Activated T-cell treated with anti-CD3 and anti-CD28 coated beads, Interleukin-2, amount 50 U/mL, for 4 hours (primary cell): Measurements from ENCODE around the gene FTO. TPM values are rescaled to one million over a fixed set of nuclear protein-coding genes. Genes with fewer than 3 reads are reported as not detected.

ENCODE experiments used
- ATAC-seq, 2 donors: fragments of 200-7000 bp; cut with Tn5 transposase; one replicate each; pipeline ENCODE4 v1.10.0; 2021
- DNase-seq: peaks from one replicate; pipeline ENCODE4 v3.0.0-alpha.2; 2020
- H3K27me3 Mint-ChIP-seq: one replicate; pipeline ENCODE4 v1.8.0; 2021; ENCODE audit warnings: low read depth, mixed read lengths
- H3K36me3 Mint-ChIP-seq: one replicate; pipeline ENCODE4 v1.8.0; 2022; ENCODE audit warnings: mixed read lengths; ENCODE audit not compliant: insufficient read depth
- H3K4me1 Mint-ChIP-seq: one replicate; pipeline ENCODE4 v1.8.0; 2021; ENCODE audit warnings: low read depth, mixed read lengths
- H3K4me3 Mint-ChIP-seq: one replicate; pipeline ENCODE4 v1.8.0; 2021; ENCODE audit warnings: mild to moderate bottlenecking, moderate library complexity, mixed read lengths
- H3K9me3 Mint-ChIP-seq: one replicate; pipeline ENCODE4 v1.8.0; 2021; ENCODE audit warnings: mixed read lengths
- total RNA-seq, 3 donors: library from RNA; stranded (reverse); gene quantifications; one replicate each; pipeline ENCODE4 v1.2.1, GENCODE V29; 2021

The FTO gene
- total RNA-seq, 3 donors from 2014 or later: 41.3 to 47.8 (median 43.1) TPM

DNA sequence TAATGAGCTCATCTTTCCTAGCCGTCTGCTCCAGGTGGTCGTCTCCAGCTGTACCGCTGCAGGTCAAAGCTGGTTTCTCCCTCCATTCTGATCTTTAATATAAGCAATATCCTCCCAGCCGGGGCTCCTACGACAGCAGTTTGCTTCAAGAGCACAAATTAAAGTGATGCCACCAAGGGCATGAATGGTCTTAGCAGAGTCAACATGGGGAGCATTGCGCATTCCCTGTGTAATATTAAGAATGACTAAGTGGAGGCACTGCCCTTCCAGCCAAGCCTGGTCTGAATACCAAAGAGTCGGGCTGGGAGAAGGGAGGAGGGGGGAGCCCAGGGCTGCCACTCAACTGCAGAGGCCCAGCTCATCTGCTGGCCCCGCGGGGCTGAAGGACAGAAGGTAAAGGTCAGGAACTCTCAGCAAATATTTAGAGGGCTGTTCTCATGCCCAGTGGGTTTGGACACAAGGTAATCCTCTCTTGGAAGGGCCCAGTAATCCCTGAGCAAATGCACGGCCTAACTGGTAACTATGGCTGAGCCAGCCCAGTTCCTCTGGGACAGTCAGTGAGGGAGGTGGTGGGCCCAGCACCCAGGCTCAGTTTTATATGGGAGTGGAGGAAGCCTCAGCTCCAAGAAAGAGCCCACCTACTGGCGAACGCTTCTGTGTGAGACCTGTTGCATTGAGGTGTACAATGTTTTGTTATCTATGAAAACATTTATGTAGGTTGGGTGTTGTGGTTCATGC, 461.4 kb downstream of the FTO start:
- H3K36me3 Mint-ChIP-seq: no peaks in the 10 kb centered on the region
- ATAC-seq (no peak), DNase-seq (no peak)
- no peak overlapping the region for H3K4me3 Mint-ChIP-seq
- H3K27me3 Mint-ChIP-seq: peaks cover 14% of the 10 kb centered on the region
- no peaks in the 10 kb centered on the region for H3K4me1 Mint-ChIP-seq
- H3K9me3 Mint-ChIP-seq: peaks cover 4% of the 10 kb centered on the region

DNA sequence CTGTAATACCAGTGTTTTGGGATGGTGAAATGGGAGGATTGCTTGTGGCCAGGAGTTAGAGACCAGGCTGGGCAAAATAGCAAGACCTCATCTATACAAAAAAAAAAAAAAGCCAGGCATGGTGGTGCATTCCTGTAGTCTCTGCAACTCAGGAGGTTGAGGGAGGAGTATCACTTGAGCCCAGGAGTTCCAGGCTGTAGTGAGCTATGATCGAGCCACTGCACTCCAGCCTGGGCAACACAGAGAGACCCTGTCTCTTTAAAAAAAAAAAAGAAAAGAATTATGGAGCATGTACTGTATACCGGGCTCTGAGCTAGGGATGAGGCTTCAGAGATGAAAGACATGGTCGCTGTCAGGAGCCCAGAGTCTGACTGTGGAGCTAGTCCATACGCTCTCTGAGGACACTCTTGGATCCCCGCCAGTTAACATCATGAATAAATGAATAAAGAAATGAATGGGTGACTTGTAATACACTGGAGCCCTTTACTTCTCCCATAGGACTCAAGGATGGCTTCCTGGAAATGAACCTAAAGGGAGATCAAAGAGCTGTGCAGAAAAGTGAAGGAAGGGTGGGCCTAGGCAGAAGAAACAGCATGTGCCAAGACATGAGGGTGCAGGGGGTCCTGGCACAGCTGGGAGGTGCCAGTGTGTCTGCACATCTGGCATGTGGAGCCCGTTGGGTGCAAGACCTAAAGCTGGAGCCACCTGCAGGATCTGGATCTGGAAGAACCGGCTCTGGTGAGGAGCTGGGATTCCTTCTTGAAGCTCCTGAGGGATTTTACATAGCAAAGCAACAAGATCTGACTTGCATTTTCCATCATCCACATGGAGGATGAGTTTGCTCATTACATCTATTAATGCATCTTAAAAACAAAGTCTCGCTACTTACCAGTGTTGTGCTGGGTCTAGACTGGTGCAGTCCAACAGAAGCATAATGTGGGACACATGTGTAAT, 462.2 kb downstream of the FTO start:
- H3K9me3 Mint-ChIP-seq: peaks cover 4% of the 10 kb centered on the region

DNA sequence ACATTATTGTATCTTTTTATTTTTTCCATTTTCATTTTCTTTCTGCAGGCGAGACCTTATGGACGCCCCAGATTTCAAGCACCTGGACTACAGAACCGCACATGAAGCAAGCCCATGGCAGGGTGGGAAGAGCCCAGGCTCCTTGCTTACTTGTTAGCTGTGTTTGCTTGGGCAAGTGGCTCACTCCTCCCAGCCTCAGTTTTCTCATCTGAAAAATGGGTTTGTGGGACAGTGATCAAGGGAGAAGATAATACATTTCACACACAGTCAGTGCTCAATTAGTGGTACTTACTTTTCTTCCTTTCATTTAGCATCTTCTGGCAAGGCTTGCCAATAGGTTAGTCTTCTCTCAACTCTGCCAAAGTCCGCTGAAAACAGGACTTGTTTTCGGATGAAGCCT, 465.2 kb downstream of the FTO start:
- H3K4me1 Mint-ChIP-seq: no peaks in the 10 kb centered on the region
- H3K36me3 Mint-ChIP-seq: no peaks in the 10 kb centered on the region
- ATAC-seq: no peak

More for the DNA sequence above, 462.2 kb downstream of the FTO start:
- ATAC-seq: no peak
- Mint-ChIP-seq H3K4me1 (no peaks in the 10 kb centered on the region), H3K4me3 (no peak overlapping the region), H3K36me3 (no peaks in the 10 kb centered on the region), H3K27me3 (peaks cover 14% of the 10 kb centered on the region)
- DNase-seq: no peak

DNA sequence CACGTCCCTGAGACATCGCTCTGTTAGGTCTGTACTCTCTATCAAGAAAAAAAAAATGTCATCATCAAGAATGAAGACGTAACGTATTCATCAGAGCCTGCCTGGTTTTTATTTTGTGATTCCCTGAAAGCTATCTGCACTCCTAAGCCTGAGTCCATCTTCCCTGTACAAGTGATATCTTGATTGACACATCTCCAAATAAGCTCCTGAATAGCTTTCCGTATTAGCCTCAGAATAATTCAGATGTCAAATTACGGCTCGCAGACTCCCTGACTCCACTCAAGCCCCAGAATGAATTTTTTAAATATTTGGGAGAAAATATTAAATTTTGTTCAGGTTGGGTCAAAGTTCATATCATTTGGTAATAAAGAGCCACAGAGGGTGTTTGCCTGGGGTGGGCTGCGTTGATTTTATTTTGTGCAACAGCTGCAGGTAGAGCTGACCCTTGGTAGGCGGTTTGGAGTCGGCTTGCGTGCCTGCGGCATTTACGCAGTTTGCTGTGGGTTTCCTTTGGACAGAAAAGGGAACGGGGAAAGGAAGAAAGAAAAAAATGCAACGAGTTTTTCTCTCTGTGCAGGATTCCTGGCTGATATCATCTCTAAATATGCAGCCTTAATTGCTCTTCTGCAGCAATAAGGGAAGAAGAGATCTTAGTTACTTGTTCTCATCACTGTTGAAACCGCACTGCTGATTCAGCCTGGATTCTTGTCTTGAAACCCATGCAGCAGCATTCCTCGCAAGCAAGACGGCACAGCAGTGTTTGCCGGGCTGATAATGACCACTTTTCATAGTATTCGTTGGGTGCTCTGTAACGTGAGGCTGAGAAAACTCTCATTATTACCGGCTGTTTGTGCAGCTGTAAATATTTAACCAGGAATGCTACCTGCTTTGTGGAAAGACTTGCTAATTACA, 467.9 kb downstream of the FTO start:
- DNase-seq (no peak), ATAC-seq (no peak)
- Mint-ChIP-seq H3K27me3 (peaks cover 4% of the 10 kb centered on the region), H3K9me3 (no peaks in the 10 kb centered on the region), H3K36me3 (no peaks in the 10 kb centered on the region), H3K4me1 (no peaks in the 10 kb centered on the region), H3K4me3 (no peak overlapping the region)

More for the DNA sequence above, 465.2 kb downstream of the FTO start:
- no peak for DNase-seq
- H3K27me3 Mint-ChIP-seq: peaks cover 2% of the 10 kb centered on the region
- H3K9me3 Mint-ChIP-seq: no peaks in the 10 kb centered on the region
- no peak overlapping the region for H3K4me3 Mint-ChIP-seq

DNA sequence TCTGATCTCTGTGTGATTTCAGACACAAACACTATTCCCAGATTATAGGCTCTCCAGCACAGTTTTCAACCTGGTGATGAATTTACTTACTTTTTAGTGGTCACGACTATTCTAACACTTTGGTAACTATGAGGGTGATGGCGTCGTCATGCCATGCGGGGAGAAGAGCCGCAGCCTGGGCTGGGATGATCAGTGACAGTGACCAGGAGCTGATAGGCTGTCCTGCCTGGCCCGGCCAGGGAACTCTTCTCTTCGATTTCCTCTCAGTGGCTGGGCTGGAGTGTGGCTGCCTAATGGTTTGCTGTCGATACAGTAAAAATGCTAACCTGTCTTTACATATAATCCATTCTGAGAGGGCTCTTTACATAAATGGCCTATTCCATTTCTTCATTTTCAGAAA, 469.5 kb downstream of the FTO start:
- ATAC-seq: no peak
- no peaks in the 10 kb centered on the region for H3K36me3 Mint-ChIP-seq
- H3K27me3 Mint-ChIP-seq: peaks cover 9% of the 10 kb centered on the region
- H3K4me3 Mint-ChIP-seq: no peak overlapping the region
- no peaks in the 10 kb centered on the region for H3K9me3 Mint-ChIP-seq
- no peaks in the 10 kb centered on the region for H3K4me1 Mint-ChIP-seq
- no peak for DNase-seq

DNA sequence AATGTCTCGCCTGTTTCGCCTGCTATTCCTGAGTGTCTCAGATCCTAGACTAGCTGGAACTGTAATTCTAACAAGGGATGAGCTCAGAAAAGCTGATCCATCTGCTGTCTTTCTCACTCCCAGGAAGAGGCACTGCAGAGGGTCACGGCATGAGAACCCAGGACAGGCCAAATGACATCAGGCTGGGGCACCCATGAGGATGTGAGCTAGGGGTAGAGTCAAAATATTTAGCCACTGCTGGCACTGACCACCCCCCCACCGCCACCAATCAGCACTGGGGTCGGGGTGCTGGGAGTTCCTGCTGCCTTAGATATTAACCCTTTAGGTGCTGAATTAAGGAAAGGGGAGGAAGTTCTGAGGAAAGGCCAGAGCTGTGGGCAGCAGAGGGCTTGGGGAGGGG, 470.2 kb downstream of the FTO start:
- H3K9me3 Mint-ChIP-seq: no peaks in the 10 kb centered on the region
- ATAC-seq: no peak
- no peak for DNase-seq
- H3K4me1 Mint-ChIP-seq: no peaks in the 10 kb centered on the region
- H3K27me3 Mint-ChIP-seq: peaks cover 9% of the 10 kb centered on the region
- H3K36me3 Mint-ChIP-seq: no peaks in the 10 kb centered on the region
- no peak overlapping the region for H3K4me3 Mint-ChIP-seq

DNA sequence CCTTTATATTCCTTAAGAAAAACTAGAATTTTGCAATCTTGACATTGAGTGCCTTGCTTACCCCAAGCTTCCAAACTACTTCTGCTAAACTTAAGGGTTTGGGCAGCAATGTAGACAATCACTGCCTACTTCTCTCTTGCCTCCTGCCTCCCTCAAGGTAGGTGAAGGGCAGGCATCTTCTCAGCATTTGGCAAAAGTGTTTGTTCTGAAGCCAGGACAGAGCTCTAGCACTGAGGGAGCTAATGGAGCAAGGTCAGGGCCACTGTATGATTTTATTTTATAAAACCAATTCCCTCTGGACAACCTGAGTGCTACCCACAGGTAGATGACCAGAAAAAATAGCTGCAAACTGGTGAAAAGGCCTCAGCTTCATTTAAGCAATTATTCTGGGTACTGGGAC, 470.8 kb downstream of the FTO start:
- ATAC-seq (no peak), DNase-seq (no peak)
- Mint-ChIP-seq H3K4me1 (no peaks in the 10 kb centered on the region), H3K27me3 (peaks cover 9% of the 10 kb centered on the region), H3K9me3 (no peaks in the 10 kb centered on the region), H3K36me3 (no peaks in the 10 kb centered on the region), H3K4me3 (no peak overlapping the region)

DNA sequence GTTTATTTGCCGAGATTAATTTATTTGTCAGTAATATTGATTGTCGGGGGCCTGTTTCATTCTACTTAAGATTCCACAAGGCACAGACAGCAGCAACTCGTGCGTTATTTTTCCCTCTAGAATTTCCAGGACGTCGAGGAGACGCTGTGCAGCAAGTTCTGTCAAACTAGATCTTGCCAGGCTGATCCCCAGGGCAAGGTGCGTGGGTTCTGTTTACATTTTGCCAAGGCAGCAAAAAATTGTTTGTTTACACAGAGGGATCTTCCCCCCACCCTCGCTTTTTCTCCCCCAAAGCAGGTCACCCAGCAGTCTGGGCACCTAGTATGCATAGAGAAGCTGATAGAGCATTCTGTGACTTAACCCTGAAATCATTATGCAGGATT, 471.2 kb downstream of the FTO start:
- Mint-ChIP-seq H3K36me3 (no peaks in the 10 kb centered on the region), H3K27me3 (peaks cover 9% of the 10 kb centered on the region), H3K4me1 (no peaks in the 10 kb centered on the region), H3K4me3 (no peak overlapping the region), H3K9me3 (no peaks in the 10 kb centered on the region)
- no peak for ATAC-seq
- DNase-seq: no peak

- Mint-ChIP-seq H3K4me3 (no peak overlapping the region), H3K9me3 (no peaks in the 10 kb centered on the region), H3K4me1 (no peaks in the 10 kb centered on the region), H3K27me3 (peaks cover 9% of the 10 kb centered on the region), H3K36me3 (no peaks in the 10 kb centered on the region)
- no peak for DNase-seq
- ATAC-seq: no peak
Measured at GRCh38 chr16:54175552-54176375, 471.8 kb downstream of the FTO start.

DNA sequence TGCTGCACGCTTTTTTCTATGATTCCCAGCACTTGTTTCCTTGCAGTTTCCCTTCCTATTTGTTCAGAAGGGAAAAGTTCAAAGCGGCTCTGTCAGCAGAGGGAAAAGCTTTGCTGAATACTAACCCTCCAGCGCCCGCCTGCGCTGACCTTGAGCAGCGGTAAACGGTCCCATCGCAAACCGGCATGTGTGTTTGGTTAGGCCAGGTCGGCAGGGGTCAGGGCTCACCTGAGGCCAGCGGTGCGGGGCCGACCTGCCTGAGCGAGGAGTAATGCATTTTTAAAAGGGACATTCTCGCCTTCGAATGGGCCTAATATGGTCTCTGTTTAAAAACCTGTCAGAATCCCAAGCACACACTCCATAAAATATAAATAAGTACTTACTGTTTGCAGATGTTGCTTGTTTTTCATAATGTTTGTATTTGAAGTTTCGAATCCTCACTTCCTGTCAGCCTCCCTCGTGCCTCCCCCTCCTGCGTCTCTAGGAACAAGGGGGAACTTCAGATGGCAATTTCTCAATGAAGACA, 472.5 kb downstream of the FTO start:
- H3K4me1 Mint-ChIP-seq: no peaks in the 10 kb centered on the region
- no peaks in the 10 kb centered on the region for H3K36me3 Mint-ChIP-seq
- DNase-seq: no peak
- no peaks in the 10 kb centered on the region for H3K9me3 Mint-ChIP-seq
- ATAC-seq: no peak
- H3K4me3 Mint-ChIP-seq: no peak overlapping the region
- peaks cover 9% of the 10 kb centered on the region for H3K27me3 Mint-ChIP-seq

DNA sequence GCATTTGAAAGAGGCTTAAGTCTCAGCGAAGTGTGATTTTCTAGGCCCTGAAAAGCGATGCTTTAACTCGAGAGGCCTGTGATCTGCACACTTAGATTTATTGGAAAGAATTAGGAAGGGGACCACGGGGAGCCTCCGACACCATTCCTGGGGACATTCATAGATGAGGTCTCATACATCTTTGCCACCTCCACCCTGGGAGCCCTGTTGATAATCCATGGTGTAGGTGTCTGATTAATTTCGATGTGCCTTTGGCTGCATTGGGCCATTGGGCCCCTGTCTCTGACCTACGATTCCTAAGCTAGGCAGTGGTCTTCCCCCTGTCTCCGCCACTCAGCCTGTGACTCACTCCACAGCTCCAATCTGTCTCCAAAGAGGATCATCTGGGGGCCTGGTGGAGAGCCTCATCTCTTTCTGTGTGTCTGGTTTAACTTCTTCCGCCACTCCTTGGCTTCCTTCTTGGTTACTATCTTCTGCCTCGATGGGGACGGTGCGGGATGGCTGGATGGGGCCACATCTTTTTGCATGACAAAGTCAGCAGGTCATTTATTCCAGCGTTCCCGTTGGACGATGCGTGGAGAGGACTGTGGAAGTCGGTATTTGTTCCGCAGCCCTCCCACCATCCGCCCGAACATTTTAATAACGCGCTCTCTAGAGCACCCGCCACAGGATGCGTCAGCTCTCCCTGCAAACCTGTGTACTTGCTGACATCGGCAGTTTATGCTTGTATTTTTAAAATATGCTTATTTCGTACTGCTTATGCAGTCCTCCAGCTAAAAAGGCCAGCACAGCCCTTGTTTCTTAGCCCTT, 473.3 kb downstream of the FTO start:
- H3K36me3 Mint-ChIP-seq: no peaks in the 10 kb centered on the region
- ATAC-seq: no peak
- H3K27me3 Mint-ChIP-seq: peaks cover 9% of the 10 kb centered on the region
- H3K4me3 Mint-ChIP-seq: no peak overlapping the region
- H3K9me3 Mint-ChIP-seq: no peaks in the 10 kb centered on the region
- H3K4me1 Mint-ChIP-seq: no peaks in the 10 kb centered on the region
- no peak for DNase-seq

- ATAC-seq: no peak
- Mint-ChIP-seq H3K27me3 (peaks cover 9% of the 10 kb centered on the region), H3K4me1 (no peaks in the 10 kb centered on the region), H3K4me3 (no peak overlapping the region), H3K9me3 (no peaks in the 10 kb centered on the region), H3K36me3 (no peaks in the 10 kb centered on the region)
- no peak for DNase-seq
Measured at GRCh38 chr16:54177862-54178477, 474.0 kb downstream of the FTO start.
